HepG2 (cell line): ENCODE data around the gene LEMD2. TPM values are rescaled to one million over a fixed set of nuclear protein-coding genes. Genes with fewer than 3 reads are reported as not detected.

ENCODE experiments used
- CREM ChIP-seq, 2 experiments: sonication (generic) in 1 of 2; formaldehyde crosslinking in 1 of 2; IDR thresholded peaks; 2 replicates each; pipeline versions ENCODE4 v1.4.0 to v1.6.1; 2016 to 2020; ENCODE audit warnings: antibody characterized with exemption in 1 of 2, mild to moderate bottlenecking in 1 of 2, missing genetic modification reagents in 1 of 2
- HOXA3 ChIP-seq: sonication (generic); formaldehyde crosslinking; IDR thresholded peaks from 2 replicates; pipeline ENCODE4 v1.5.0; 2020; ENCODE audit warnings: missing genetic modification reagents
- KDM2A ChIP-seq: sonication (generic); formaldehyde crosslinking; IDR thresholded peaks from 2 replicates; pipeline ENCODE4 v1.4.0; 2020; ENCODE audit warnings: low read depth, missing genetic modification reagents, borderline replicate concordance
- MAZ ChIP-seq, 2 experiments: sonication (generic) in 1 of 2; formaldehyde crosslinking in 1 of 2; IDR thresholded peaks; 2 replicates each; pipeline versions ENCODE4 v1.5.0 to v1.6.1; 2012 to 2020; ENCODE audit warnings: low read depth in 2 of 2, mild to moderate bottlenecking in 2 of 2, borderline replicate concordance in 1 of 2, improper control_type of control experiment in 1 of 2, low read length in 1 of 2, missing genetic modification reagents in 1 of 2, moderate library complexity in 1 of 2
- NR2F2 ChIP-seq: IDR thresholded peaks from 2 replicates; pipeline ENCODE4 v1.6.1; 2012; ENCODE audit warnings: low read depth, inconsistent platforms, borderline replicate concordance
- ZFP36 ChIP-seq: fragments of 150-350 bp; IDR thresholded peaks from 2 replicates; pipeline ENCODE4 v1.6.1; 2018; ENCODE audit warnings: borderline replicate concordance, low read length, low read depth; ENCODE audit not compliant: partially characterized antibody
- ZNF282 ChIP-seq: fragments of 450-650 bp; IDR thresholded peaks from 2 replicates; pipeline ENCODE4 v1.6.1; 2018; ENCODE audit not compliant: partially characterized antibody
- ZNF335 ChIP-seq: sonication (generic); formaldehyde crosslinking; IDR thresholded peaks from 2 replicates; pipeline ENCODE4 v1.4.0; 2020; ENCODE audit warnings: missing genetic modification reagents
- polyA plus RNA-seq, 8 experiments: library from polyadenylated mRNA; depleted of rRNA in 3 of 8; stranded (reverse) in 7 of 8; unstranded in 1 of 8; fragments of >200 nt; fragmentation: Illumina TruSeq in 4 of 8; extraction: Trizol in 4 of 8; gene quantifications; 2 replicates each; pipeline versions ENCODE4 v1.2.1 to v1.2.3, GENCODE V29; 2011 to 2016; ENCODE audit warnings: low read depth in 4 of 8, missing spikeins in 1 of 8, mixed read lengths in 1 of 8; ENCODE audit not compliant: insufficient read depth in 1 of 8
- total RNA-seq, 5 experiments: library from RNA; depleted of rRNA; stranded (reverse); fragments of >200 nt; fragmentation: Illumina TruSeq; extraction: Trizol; gene quantifications; 2 replicates each; pipeline ENCODE4 v1.2.3, GENCODE V29; 2016; ENCODE audit warnings: low read depth in 1 of 5
- TF ChIP-seq, protein P1 (sequence below): sonication (generic); formaldehyde crosslinking; IDR thresholded peaks from 2 replicates; pipeline ENCODE4 v1.4.0; 2020; ENCODE audit warnings: missing genetic modification reagents
- TF ChIP-seq, protein P2 (sequence below): sonication (generic); formaldehyde crosslinking; IDR thresholded peaks from 2 replicates; pipeline ENCODE4 v1.4.0; 2020; ENCODE audit warnings: missing genetic modification reagents
- TF ChIP-seq, protein P3 (sequence below): sonication (generic); formaldehyde crosslinking; IDR thresholded peaks from 2 replicates; pipeline ENCODE4 v1.5.1; 2020; ENCODE audit warnings: mild to moderate bottlenecking, missing genetic modification reagents, moderate library complexity
- TF ChIP-seq, protein P4 (sequence below): sonication (generic); formaldehyde crosslinking; IDR thresholded peaks from 2 replicates; pipeline ENCODE4 v1.4.0; 2020; ENCODE audit warnings: missing genetic modification reagents, borderline replicate concordance
- TF ChIP-seq, protein P5 (sequence below): sonication (generic); formaldehyde crosslinking; IDR thresholded peaks from 2 replicates; pipeline ENCODE4 v1.9.0; 2021; ENCODE audit warnings: mild to moderate bottlenecking, missing genetic modification reagents

LEMD2 gene
- total and polyA plus RNA-seq, 2 of the 13 experiments (the other 11 are each of a cell fraction or from before 2014, with no cell fraction given), result 45.2 to 62.9 TPM

DNA sequence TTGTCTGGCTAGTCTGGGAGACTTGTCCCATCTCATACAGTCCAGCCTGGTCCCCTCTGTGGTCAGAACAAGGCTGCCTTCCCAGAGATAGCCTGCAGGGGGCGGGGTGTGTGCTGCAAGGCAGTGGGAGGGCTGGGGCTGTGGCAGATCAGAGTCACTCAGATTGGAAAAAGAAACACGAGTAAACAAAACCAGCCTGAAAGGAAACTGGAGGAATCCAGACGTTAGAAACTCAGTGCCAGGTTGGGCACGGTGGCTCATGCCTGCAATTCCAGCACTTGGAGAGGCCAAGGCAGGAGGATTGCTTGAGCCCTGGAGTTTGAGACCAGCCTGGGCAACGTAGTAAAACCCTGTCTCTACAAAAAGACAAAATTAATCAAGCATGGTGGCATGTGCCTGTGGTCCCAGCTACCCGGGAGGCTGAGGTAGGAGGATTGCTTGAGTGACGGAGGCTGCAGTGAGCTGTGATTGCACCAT lies 20.2 kb downstream of the LEMD2 start (continued):
- TF ChIP-seq ZNF282 (no peak), NR2F2 (no peak), CREM (IDR thresholded peaks at IDR 0.05) (no peak), CREM (CRISPR knock-in tag; IDR thresholded peaks at IDR 0.05) (no peak), MAZ (IDR thresholded peaks at IDR 0.05; ENCODE audit: borderline replicate concordance, low read depth, low read length) (peak; percentile 58; the same call in 1 of the 2 replicates), MAZ (CRISPR knock-in tag; IDR thresholded peaks at IDR 0.05; ENCODE audit: low read depth) (no peak), KDM2A (peak; percentile 38; the same call in 1 of the 2 replicates), HOXA3 (CRISPR knock-in tag) (no peak), ZNF335 (CRISPR knock-in tag) (0 out of 2 replicates have a peak, but pooled peaks have one; percentile 27), ZFP36 (peak; percentile 39)
- TF ChIP-seq, protein P1, sequence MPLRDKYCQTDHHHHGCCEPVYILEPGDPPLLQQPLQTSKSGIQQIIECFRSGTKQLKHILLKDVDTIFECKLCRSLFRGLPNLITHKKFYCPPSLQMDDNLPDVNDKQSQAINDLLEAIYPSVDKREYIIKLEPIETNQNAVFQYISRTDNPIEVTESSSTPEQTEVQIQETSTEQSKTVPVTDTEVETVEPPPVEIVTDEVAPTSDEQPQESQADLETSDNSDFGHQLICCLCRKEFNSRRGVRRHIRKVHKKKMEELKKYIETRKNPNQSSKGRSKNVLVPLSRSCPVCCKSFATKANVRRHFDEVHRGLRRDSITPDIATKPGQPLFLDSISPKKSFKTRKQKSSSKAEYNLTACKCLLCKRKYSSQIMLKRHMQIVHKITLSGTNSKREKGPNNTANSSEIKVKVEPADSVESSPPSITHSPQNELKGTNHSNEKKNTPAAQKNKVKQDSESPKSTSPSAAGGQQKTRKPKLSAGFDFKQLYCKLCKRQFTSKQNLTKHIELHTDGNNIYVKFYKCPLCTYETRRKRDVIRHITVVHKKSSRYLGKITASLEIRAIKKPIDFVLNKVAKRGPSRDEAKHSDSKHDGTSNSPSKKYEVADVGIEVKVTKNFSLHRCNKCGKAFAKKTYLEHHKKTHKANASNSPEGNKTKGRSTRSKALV (CRISPR knock-in tag), result no peak
- TF ChIP-seq, protein P2, sequence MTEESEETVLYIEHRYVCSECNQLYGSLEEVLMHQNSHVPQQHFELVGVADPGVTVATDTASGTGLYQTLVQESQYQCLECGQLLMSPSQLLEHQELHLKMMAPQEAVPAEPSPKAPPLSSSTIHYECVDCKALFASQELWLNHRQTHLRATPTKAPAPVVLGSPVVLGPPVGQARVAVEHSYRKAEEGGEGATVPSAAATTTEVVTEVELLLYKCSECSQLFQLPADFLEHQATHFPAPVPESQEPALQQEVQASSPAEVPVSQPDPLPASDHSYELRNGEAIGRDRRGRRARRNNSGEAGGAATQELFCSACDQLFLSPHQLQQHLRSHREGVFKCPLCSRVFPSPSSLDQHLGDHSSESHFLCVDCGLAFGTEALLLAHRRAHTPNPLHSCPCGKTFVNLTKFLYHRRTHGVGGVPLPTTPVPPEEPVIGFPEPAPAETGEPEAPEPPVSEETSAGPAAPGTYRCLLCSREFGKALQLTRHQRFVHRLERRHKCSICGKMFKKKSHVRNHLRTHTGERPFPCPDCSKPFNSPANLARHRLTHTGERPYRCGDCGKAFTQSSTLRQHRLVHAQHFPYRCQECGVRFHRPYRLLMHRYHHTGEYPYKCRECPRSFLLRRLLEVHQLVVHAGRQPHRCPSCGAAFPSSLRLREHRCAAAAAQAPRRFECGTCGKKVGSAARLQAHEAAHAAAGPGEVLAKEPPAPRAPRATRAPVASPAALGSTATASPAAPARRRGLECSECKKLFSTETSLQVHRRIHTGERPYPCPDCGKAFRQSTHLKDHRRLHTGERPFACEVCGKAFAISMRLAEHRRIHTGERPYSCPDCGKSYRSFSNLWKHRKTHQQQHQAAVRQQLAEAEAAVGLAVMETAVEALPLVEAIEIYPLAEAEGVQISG (CRISPR knock-in tag), result peak; percentile 21; the same call in 1 of the 2 replicates
- TF ChIP-seq, protein P3, sequence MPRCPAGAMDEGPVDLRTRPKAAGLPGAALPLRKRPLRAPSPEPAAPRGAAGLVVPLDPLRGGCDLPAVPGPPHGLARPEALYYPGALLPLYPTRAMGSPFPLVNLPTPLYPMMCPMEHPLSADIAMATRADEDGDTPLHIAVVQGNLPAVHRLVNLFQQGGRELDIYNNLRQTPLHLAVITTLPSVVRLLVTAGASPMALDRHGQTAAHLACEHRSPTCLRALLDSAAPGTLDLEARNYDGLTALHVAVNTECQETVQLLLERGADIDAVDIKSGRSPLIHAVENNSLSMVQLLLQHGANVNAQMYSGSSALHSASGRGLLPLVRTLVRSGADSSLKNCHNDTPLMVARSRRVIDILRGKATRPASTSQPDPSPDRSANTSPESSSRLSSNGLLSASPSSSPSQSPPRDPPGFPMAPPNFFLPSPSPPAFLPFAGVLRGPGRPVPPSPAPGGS (CRISPR knock-in tag), result 0 out of 2 replicates have a peak, but pooled peaks have one; percentile 56
- TF ChIP-seq, protein P4, sequence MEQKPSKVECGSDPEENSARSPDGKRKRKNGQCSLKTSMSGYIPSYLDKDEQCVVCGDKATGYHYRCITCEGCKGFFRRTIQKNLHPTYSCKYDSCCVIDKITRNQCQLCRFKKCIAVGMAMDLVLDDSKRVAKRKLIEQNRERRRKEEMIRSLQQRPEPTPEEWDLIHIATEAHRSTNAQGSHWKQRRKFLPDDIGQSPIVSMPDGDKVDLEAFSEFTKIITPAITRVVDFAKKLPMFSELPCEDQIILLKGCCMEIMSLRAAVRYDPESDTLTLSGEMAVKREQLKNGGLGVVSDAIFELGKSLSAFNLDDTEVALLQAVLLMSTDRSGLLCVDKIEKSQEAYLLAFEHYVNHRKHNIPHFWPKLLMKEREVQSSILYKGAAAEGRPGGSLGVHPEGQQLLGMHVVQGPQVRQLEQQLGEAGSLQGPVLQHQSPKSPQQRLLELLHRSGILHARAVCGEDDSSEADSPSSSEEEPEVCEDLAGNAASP (CRISPR knock-in tag), result 0 out of 2 replicates have a peak, but pooled peaks have one; percentile 9
- TF ChIP-seq, protein P5, sequence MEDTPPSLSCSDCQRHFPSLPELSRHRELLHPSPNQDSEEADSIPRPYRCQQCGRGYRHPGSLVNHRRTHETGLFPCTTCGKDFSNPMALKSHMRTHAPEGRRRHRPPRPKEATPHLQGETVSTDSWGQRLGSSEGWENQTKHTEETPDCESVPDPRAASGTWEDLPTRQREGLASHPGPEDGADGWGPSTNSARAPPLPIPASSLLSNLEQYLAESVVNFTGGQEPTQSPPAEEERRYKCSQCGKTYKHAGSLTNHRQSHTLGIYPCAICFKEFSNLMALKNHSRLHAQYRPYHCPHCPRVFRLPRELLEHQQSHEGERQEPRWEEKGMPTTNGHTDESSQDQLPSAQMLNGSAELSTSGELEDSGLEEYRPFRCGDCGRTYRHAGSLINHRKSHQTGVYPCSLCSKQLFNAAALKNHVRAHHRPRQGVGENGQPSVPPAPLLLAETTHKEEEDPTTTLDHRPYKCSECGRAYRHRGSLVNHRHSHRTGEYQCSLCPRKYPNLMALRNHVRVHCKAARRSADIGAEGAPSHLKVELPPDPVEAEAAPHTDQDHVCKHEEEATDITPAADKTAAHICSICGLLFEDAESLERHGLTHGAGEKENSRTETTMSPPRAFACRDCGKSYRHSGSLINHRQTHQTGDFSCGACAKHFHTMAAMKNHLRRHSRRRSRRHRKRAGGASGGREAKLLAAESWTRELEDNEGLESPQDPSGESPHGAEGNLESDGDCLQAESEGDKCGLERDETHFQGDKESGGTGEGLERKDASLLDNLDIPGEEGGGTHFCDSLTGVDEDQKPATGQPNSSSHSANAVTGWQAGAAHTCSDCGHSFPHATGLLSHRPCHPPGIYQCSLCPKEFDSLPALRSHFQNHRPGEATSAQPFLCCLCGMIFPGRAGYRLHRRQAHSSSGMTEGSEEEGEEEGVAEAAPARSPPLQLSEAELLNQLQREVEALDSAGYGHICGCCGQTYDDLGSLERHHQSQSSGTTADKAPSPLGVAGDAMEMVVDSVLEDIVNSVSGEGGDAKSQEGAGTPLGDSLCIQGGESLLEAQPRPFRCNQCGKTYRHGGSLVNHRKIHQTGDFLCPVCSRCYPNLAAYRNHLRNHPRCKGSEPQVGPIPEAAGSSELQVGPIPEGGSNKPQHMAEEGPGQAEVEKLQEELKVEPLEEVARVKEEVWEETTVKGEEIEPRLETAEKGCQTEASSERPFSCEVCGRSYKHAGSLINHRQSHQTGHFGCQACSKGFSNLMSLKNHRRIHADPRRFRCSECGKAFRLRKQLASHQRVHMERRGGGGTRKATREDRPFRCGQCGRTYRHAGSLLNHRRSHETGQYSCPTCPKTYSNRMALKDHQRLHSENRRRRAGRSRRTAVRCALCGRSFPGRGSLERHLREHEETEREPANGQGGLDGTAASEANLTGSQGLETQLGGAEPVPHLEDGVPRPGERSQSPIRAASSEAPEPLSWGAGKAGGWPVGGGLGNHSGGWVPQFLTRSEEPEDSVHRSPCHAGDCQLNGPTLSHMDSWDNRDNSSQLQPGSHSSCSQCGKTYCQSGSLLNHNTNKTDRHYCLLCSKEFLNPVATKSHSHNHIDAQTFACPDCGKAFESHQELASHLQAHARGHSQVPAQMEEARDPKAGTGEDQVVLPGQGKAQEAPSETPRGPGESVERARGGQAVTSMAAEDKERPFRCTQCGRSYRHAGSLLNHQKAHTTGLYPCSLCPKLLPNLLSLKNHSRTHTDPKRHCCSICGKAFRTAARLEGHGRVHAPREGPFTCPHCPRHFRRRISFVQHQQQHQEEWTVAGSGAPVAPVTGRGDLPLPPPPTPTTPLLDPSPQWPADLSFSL, result no peak
